ENCODE data around the gene EVI5.

EVI5 gene

DNA sequence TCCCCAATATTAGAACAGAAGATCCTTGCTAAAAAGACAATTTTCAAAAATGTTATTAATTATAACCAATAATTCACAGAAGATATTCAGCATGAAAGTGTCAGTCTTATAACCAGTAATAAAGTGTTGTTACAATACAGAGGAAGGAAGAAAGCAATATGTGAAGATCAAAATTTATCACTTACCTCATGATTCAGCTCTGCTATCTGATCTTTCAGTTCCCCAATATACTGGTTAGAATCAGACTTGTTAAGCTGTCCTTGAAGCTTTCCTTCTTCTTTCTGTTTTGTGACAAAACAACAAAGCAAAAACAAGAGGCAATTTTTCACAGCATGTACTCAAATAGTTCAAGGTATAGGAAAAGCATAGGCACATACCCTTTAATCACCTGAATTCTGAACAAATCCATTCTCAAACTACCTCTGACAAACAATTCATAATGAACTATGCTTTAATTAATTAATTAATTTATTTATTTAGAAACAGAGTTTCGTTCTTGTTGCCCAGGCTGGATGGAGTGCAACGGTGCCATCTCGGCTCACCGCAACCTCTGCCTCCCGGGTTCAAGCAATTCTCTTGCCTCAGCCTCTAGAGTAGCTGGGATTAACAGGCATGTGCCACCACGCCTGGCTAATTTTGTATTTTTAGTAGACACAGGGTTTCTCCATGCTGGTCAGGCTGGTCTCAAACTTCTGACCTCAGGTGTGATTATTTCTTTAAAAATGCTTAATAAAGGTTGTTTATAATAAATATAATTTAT lies 221.3 kb downstream of the EVI5 start:
- TF ChIP-seq HDGF (IDR thresholded peaks at IDR 0.05; ENCODE audit: borderline replicate concordance) (no peak), TARDBP (IDR thresholded peaks at IDR 0.05) (no peak), FOXK2 (IDR thresholded peaks at IDR 0.05) (no peak), ELF4 (IDR thresholded peaks at IDR 0.05) (no peak)
- ChIA-PET POLR2A (no interaction called here), CTCF (no interaction called here)
- DNase-seq (ENCODE audit: extremely low spot score) = no peak

GRCh38 chr1:92556350-92556749 lies 228.6 kb downstream of the EVI5 start:
- TF ChIP-seq CTBP1 (IDR thresholded peaks at IDR 0.05; ENCODE audit: borderline replicate concordance) = no peak
- no peak for TF ChIP-seq LEF1 (IDR thresholded peaks at IDR 0.05; ENCODE audit: borderline replicate concordance)
- no peak for TF ChIP-seq L3MBTL2 (conservative IDR thresholded peaks at IDR 0.05)
- TF ChIP-seq SP1 (IDR thresholded peaks at IDR 0.05) = no peak
- TF ChIP-seq SUZ12 (IDR thresholded peaks at IDR 0.05) = no peak
- no peak for TF ChIP-seq ZNF384 (IDR thresholded peaks at IDR 0.05)
- TF ChIP-seq FOXA1 (IDR thresholded peaks at IDR 0.05) = no peak
- no peak for TF ChIP-seq HDGF (IDR thresholded peaks at IDR 0.05; ENCODE audit: borderline replicate concordance)
- no peak for TF ChIP-seq FOXK2 (IDR thresholded peaks at IDR 0.05)
- TF ChIP-seq ARNT (IDR thresholded peaks at IDR 0.05) = no peak
- no peak for TF ChIP-seq TARDBP (IDR thresholded peaks at IDR 0.05)
- TF ChIP-seq, protein P1, sequence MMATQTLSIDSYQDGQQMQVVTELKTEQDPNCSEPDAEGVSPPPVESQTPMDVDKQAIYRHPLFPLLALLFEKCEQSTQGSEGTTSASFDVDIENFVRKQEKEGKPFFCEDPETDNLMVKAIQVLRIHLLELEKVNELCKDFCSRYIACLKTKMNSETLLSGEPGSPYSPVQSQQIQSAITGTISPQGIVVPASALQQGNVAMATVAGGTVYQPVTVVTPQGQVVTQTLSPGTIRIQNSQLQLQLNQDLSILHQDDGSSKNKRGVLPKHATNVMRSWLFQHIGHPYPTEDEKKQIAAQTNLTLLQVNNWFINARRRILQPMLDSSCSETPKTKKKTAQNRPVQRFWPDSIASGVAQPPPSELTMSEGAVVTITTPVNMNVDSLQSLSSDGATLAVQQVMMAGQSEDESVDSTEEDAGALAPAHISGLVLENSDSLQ (IDR thresholded peaks at IDR 0.05) = no peak
- TF ChIP-seq FOXM1 (IDR thresholded peaks at IDR 0.05; ENCODE audit: borderline replicate concordance) = no peak
- no peak for TF ChIP-seq ELF4 (IDR thresholded peaks at IDR 0.05)
- TF ChIP-seq NFRKB (IDR thresholded peaks at IDR 0.05) = no peak
- TF ChIP-seq BHLHE40 (IDR thresholded peaks at IDR 0.05; ENCODE audit: borderline replicate concordance) = no peak
- DNase-seq (ENCODE audit: extremely low spot score) = no peak
- ChIA-PET POLR2A (no interaction called here), CTCF (interaction anchor here (0.6 kb wide), 1 partner anchor 35 kb away, joined by 4 read pairs; no protein-coding TSS in a partner anchor)

- ChIA-PET CTCF (no interaction called here), POLR2A (interaction anchor here (0.6 kb wide), 1 partner anchor 682 kb away, joined by 3 read pairs; no protein-coding TSS in a partner anchor)
- DNase-seq (ENCODE audit: extremely low spot score) = no peak
- TF ChIP-seq, protein P1 (IDR thresholded peaks at IDR 0.05) = no peak
- TF ChIP-seq ARNT (IDR thresholded peaks at IDR 0.05) = no peak
- TF ChIP-seq BHLHE40 (IDR thresholded peaks at IDR 0.05; ENCODE audit: borderline replicate concordance) = no peak
- no peak for TF ChIP-seq FOXA1 (IDR thresholded peaks at IDR 0.05)
- no peak for TF ChIP-seq LEF1 (IDR thresholded peaks at IDR 0.05; ENCODE audit: borderline replicate concordance)
- no peak for TF ChIP-seq TARDBP (IDR thresholded peaks at IDR 0.05)
- no peak for TF ChIP-seq NFRKB (IDR thresholded peaks at IDR 0.05)
- TF ChIP-seq ZNF384 (IDR thresholded peaks at IDR 0.05) = no peak
- TF ChIP-seq FOXK2 (IDR thresholded peaks at IDR 0.05) = no peak
- TF ChIP-seq SUZ12 (IDR thresholded peaks at IDR 0.05) = no peak
- TF ChIP-seq FOXM1 (IDR thresholded peaks at IDR 0.05; ENCODE audit: borderline replicate concordance) = no peak
- TF ChIP-seq ELF4 (IDR thresholded peaks at IDR 0.05) = no peak
Measured at GRCh38 chr1:92554216-92554615, 230.7 kb downstream of the EVI5 start.

DNA sequence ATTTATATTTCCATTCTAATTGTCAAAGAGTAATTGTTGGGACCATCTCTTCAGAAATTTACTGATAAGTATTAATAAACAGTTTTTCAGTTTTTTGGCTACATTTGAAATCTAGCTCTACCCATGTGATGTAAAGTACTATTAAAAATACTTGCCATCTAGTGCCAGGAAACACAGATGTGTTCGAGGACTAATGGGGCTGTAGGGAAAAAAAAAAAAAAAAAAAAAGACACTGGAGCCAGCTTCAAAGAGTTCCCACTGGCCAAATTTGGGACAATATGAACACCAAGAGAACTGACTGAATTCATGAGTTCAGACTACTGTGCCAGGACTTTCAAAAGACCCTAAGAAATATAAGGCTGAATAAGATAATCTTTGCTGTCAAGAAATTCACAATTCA lies 233.0 kb downstream of the EVI5 start:
- POLR2A ChIA-PET = no interaction called here
- TF ChIP-seq ZNF384 (IDR thresholded peaks at IDR 0.05) (no peak), ELF4 (IDR thresholded peaks at IDR 0.05) (no peak), FOXK2 (IDR thresholded peaks at IDR 0.05) (no peak), HDGF (IDR thresholded peaks at IDR 0.05; ENCODE audit: borderline replicate concordance) (no peak), BHLHE40 (IDR thresholded peaks at IDR 0.05; ENCODE audit: borderline replicate concordance) (no peak), L3MBTL2 (conservative IDR thresholded peaks at IDR 0.05) (no peak), LEF1 (IDR thresholded peaks at IDR 0.05; ENCODE audit: borderline replicate concordance) (no peak), CTBP1 (IDR thresholded peaks at IDR 0.05; ENCODE audit: borderline replicate concordance) (no peak), TARDBP (IDR thresholded peaks at IDR 0.05) (no peak), ARNT (IDR thresholded peaks at IDR 0.05) (no peak), SP1 (IDR thresholded peaks at IDR 0.05) (no peak), SUZ12 (IDR thresholded peaks at IDR 0.05) (no peak), FOXA1 (IDR thresholded peaks at IDR 0.05) (no peak)
- TF ChIP-seq, protein P1 (IDR thresholded peaks at IDR 0.05) = no peak
- CTCF ChIA-PET = no interaction called here
- DNase-seq (ENCODE audit: extremely low spot score) = no peak

- ChIA-PET POLR2A (no interaction called here), CTCF (no interaction called here)
- no peak for DNase-seq (ENCODE audit: extremely low spot score)
- no peak for TF ChIP-seq CTBP1 (IDR thresholded peaks at IDR 0.05; ENCODE audit: borderline replicate concordance)
Measured at GRCh38 chr1:92544756-92545165, 240.1 kb downstream of the EVI5 start.

DNA sequence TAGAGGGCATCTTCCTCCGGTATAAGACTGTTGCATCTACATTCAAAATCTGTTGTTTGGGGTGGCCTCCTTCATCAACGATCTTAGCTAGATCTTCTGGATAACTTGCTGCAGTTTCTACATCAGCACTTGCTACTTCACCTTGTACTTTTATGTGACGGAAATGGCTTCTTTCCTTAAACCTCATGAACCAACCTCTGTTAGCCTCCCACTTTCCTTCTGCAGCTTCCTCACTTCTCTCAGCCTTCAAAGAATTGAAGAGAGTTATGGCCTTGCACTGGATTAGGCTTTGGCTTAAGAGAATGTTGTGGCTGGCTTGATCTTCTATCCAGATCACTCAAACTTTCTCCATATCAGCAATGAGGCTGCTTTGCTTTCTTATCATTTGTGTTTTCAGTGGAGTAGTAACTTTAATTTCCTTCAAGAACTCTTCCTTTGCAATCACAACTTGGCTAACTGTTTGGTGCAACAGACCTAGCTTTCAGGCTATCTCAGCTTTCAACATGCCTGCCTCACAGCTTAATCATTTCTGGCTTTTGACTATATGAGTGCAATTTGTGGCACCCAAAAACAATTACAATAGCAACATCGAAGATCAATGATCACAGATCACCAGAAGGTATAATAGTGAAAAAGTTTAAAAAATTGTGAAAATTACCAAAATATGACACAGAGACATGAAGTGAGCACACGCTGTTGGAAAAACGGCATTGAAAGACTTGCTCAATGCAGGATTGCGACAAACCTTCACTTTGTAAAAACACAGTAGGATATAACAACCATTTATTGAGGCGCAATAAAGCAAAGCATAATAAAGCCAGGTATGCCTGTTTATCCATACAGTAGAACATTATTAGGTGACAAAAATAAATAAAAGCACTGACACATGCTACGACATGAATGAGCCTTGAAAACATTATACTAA lies 241.5 kb downstream of the EVI5 start:
- no peak for DNase-seq (ENCODE audit: extremely low spot score)
- ChIA-PET CTCF (interaction anchor here (0.7 kb wide), 1 partner anchor 58 kb away, joined by 3 read pairs; no protein-coding TSS in a partner anchor), POLR2A (no interaction called here)
- TF ChIP-seq CTBP1 (IDR thresholded peaks at IDR 0.05; ENCODE audit: borderline replicate concordance) (no peak), FOXA1 (IDR thresholded peaks at IDR 0.05) (no peak), NFRKB (IDR thresholded peaks at IDR 0.05) (no peak), HDGF (IDR thresholded peaks at IDR 0.05; ENCODE audit: borderline replicate concordance) (no peak), SP1 (IDR thresholded peaks at IDR 0.05) (no peak), ARNT (IDR thresholded peaks at IDR 0.05) (no peak), ELF4 (IDR thresholded peaks at IDR 0.05) (no peak), SUZ12 (IDR thresholded peaks at IDR 0.05) (no peak), TARDBP (IDR thresholded peaks at IDR 0.05) (no peak), LEF1 (IDR thresholded peaks at IDR 0.05; ENCODE audit: borderline replicate concordance) (no peak), BHLHE40 (IDR thresholded peaks at IDR 0.05; ENCODE audit: borderline replicate concordance) (no peak), FOXK2 (IDR thresholded peaks at IDR 0.05) (no peak), L3MBTL2 (conservative IDR thresholded peaks at IDR 0.05) (no peak), ZNF384 (IDR thresholded peaks at IDR 0.05) (no peak)
- TF ChIP-seq, protein P1 (IDR thresholded peaks at IDR 0.05) = no peak

Measured in HEK293T (cell line).